GM12891 (cell line): ENCODE measurements around the gene ZNF205.

Experiments used
- POLR2AphosphoS5 ChIP-seq: IDR thresholded peaks from 2 replicates; pipeline ENCODE4 v1.6.1; 2011; ENCODE audit warnings: low read depth, low read length, control low read depth
- SPI1 ChIP-seq: IDR thresholded peaks from 2 replicates; pipeline ENCODE4 v1.6.1; 2011; ENCODE audit warnings: low read depth, low read length, control low read depth

DNA sequence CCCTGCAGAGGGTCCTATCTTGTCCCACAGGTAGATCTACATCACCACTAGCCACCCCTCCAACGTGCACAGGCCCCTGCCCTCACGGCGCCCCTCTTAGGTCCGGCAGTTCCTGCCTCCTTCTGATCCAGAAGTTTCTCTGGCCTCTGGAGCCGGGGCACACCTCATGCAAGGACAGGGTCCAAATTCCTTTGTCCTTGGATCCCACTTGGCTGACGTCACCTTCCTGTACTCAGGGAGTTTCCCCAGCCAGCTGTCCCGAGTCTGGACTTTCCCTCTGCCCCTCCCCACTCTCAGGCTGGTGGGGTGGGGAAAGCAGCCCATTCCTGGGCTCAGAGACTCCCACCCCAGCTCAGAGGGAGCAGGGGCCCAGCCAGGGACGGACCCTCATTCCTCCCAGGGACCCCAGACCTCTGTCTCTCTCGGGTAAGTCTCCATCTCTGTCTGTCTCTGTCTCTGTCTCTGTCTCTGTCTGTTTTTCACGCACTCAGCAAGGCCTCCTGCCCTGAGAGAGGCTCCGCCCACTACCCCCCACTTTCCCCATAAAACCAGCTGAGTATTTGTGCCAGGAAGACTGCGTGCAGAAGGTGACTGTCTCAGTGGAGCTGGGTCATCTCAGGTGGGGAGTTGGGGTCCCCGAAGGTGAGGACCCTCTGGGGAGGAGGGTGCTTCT lies 47.2 kb upstream of the ZNF205 start, which contains the start of gene IL32:
- no peak for TF ChIP-seq SPI1
- TF ChIP-seq POLR2AphosphoS5, result peak; percentile 53; the same call in 1 of the 2 replicates
